SIG-M5 treated with dmso at 0.1 percent for 504 hours (cell line): Measurements from ENCODE around the gene GJA3.

Experiments used
- DNase-seq: peaks from one replicate; lab custom pipeline; 2025; ENCODE audit not compliant: unreplicated experiment; lab: John Stamatoyannopoulos, UW

Gene GJA3

DNA sequence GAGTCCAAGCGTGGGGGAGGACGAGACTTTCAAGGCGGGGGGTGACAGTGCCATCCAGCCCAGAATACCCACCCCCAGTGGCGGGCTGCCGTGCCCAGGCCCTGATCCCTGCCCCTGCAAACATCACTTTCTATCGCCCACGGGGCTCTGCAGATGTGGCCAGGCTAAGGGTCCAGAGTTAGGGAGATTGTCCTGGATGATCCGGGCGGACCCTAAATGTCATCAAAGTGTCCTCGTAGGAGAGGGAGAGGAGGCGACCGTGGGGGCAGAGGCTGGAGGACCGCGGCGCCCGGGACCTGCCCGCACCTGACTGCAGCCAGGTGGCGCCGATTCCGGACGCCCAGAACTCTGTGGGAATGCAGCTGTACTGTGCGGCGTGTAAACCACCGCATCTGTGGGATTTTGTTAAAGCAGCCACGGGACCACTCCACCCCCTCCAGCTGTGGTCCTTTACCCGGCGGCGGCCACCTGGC lies 32.4 kb downstream of the GJA3 start:
- no peak for DNase-seq

DNA sequence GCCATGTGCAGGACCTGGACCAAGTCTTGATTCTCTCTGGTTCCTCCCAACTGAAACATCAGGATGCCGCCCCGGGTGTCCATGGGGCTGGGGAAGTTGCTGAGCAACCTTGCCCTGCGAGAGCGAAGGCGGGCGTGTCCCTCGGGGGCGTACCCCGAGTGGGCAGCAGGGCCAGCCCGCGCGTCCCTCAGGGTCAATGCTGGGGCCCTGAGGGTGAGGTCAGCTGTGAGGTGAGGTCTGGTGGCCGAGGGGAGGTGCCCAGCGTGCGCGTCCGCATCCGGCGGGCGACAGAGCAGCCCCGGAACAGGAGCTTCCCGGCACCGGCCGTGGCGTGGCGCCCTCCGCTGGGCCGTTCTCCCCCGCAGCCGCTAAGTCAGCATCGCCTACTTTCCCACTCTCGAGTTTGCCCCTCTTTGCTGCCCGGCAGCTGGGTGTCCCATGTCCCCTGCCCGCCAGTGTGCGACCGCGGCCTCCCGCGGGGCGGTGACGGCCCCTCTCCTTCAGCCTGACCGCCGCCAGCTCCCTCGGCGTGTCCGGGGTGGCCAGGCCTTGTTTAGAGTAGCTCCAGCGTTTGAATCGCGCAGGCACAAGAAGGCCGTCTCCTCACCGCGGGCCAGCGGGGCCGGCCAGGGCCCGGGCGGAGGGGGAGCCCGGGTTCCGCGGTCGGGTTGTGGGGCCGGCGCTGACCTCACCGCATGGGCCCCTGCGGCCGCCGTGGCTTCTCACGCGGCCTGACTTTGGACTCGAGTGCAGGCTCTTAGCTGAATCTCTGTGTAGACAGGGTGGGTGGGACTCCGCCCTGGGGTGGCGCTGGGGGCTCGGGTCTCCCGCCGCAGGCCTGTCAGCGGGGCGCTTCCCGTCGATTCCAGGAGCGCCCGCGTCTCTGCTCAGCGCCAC lies 33.0 kb downstream of the GJA3 start:
- DNase-seq: peak; percentile 73

DNA sequence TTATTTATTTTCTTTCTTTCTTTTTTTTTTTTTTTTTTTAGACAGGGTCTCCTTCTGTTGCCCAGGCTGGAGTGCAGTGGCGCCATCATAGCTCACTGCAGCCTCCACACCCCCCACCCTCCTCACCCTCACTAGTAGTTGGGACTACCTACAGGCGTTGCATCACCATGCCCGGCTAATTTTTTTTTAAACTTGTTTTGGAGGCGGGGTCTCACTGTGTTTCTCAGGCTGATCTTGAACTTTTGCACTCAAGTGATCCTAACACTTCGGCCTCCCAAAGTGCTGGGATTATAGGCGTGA lies 33.6 kb downstream of the GJA3 start:
- DNase-seq: peak; percentile 73

DNA sequence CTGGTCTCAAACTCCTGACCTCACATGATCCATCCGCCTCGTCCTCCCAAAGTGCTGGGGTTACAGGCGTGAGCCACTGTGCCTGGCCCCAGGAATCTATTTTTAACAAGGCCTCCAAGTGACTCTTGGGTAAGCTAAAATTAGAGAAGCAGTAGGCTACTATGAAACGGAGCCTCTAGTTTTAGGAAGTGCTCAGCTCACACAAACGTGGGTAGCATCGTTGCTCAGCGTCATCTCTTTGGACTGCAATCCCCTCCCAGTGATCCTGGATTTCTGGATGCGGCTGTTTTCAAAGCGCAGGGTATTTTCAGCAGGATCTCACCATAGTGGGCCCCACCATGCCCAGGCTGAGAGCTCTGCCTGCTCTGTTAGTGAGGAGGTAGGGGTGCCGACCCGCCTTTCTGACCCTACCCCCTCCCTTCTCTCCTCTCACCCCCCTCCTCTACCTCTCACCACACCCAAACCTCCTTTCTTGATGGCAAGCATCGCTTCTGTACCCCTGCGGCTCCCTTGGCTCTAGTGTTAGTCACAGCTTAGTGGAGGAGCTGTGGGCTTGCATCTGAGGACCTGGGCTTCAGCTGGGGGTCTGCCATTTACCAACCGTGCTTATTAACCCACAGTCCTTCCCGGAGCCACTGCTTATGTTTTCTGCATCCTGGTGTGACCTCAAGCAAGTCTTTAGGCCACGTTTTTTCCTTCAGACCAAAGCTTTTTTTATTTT lies 34.2 kb downstream of the GJA3 start:
- peak; percentile 94 for DNase-seq

DNA sequence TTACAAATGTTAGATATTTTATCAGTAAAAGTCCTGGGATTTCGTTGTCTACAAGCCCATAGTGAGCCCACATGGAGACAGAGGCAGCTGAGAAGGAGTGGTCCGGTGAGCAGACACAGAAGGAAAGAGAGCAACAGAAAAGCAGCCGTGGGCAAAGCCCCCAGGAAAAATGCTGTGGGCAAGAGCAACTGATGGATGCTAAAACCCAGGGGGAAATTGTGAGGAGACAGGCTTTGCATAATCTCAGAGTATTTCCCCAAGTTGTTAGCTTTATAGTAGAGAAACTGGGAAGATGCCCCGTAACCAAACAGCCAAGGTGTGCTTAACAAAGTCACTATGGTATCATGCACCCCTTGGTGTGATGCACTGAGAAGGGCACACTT lies 35.1 kb downstream of the GJA3 start:
- DNase-seq: no peak

DNA sequence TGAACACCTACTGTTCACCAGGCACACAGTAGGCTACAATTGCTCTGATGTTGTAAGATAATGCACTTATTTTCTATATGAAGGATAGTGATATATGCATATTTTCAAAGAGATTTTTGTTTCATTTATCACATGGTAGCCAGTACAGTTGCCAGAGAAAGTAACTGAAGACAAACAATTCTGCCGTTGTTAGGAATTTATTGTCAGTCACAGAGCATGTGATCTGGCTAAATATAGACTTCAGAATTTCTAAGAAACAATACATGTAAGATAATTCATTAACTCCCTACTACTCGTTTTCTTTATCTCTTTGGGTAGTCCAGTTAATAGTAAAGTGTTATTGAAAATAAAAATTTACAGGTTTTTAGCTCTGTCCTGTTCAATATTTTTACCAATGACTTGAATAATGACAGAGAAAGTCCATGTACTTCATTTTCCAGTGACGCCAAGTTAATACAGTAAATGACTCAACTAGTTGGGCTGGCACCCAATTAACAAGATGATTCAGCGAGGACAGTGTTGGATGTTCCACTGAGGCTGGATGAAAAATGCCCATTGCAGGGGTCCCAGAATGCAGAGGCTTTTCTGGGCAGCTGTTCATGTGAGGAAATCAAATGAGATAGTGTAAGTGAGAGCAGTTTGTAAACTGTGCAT lies 35.6 kb downstream of the GJA3 start:
- no peak for DNase-seq

DNA sequence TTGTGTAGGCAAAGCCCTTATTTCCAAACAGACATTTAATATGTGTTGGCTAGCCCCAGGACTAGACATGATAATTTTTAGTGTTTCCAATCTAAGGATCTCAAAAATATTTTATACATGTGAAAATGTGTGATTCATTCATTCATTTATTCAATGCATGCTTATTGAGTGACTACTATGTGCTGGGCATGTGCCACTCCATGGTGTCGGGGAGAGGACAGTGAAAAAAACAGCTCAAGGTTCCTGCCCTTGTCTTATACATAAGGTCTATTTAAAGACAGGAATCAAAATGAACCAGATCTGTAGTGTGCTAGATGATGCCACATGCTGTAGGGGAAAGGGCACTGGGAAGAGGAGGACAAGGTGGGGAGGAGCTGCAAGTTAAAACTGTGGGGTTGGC lies 36.5 kb downstream of the GJA3 start:
- no peak for DNase-seq

DNA sequence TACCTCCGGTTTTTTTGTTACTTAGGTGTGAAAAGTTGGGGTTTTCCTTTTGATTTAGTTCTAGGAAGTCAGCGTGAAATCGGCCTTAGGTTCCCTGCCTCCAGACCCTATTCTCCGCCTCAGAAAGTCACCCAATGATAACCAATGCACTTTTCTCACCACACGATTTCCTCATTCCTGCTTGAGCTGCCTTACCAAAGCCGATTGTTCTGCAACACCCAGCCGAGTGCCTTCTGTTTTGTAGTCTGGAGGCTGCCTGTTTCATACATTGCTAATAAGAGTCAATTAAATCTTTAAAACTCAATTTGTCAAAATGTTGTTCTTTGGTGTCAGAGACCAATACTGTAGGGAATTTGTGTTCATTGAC lies 39.7 kb downstream of the GJA3 start:
- peak; percentile 92 for DNase-seq

DNA sequence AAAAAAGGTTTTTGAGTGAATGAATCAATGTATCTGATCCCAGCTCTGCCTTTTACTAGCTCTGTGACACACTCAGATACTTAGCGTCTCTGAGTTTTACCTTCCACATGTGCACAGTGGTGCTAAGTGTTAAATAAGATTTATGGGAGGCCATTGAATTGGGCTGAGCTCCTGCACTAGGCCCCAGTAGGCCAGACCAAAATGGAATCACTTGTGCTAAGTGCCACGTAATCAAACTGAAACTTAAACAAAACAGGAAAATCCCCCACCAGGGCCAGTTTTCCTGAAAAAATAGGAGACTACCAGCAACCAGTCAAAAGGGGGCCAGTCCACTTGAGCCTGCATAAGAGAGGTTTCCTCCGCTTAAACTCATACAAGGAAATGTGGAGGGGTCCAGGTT lies 40.9 kb downstream of the GJA3 start:
- DNase-seq: no peak

DNA sequence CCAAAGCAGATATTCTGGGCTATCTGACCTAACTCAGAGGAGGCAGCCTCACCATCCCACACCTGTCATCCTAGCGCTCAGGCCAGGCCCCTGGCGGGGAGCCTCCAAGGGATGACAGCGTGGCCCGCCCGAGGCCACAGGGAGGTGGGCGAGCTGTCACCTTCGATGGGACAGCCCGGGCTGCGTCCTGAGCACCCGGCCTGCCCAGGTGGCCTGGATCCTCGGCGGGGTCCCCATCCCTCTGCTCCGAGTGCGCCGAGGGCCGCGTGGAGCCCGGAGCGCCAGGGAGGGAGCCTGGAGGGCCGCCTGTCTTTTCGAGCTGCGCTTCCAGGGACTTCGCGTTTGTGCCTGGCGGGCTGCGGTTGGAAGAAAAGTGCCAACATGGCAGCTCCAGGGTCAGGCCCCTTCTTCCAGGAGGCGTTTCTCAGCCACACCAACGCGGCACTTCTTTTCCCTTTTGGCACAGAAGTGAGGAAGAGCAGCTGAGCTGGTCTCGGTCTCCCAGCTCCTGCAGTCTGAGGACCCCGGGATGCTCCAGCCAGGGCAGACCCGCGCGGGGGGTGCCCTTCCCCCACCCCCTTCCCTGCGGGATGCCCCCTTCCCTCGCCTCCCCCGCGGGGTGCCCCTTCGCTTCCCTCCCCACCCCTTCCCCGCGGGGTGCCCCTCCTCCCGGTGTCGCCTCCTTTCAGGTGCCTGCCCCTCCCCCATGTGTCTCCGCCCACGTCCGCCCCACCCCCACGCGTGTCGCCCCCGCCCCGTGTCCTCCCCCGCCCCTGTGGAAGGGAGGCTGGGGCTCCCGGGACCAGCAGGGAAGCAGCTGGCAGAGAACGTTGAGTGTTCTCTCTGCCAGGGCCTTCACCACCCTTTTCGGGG lies 42.3 kb downstream of the GJA3 start:
- DNase-seq: peak; percentile 68

DNA sequence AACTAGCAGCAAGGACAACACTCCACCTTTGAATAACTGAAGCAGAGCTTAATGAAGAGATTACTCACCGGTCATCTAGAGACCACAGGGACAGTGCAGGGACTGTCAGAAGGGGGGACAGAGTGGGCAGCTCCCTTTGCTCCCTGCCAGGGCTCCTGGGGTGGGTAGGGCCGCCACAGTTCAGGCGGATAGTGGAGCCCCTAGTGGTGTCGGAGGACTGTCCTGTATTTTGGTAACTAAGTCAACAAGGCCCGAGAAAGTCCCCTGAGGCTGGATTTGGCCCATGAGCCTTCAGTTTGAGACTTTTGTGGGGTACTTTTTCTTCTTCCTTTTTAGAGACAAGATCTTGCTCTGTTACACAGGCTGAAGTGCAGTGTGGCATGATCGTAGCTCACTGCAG lies 44.6 kb downstream of the GJA3 start:
- no peak for DNase-seq

DNA sequence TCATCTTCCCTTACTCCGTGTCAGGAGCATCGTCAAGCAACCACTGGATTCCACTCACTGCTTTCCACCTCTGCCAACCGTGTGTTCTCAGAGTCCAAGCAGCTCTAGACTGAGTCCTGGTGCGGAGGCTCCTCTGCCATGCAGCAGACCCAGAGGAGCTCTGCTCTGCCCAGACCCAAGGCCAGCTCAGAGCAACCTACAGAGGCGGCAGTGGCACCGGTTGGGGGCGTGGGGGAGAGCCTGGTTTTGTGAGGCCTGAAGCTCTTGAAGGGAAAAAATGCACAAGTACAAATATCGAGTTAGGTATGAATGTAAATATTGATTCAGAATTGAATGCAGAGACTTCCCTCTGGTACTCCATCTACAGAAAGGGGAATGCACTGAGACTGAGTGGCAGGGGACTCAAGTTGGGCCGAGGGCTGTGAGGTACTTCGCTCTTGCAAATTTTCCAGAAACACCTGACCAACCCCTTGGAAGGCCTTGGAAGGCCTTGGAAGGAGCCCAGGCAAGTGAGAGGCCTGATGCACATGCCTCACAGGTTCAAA lies 46.7 kb downstream of the GJA3 start:
- no peak for DNase-seq

DNA sequence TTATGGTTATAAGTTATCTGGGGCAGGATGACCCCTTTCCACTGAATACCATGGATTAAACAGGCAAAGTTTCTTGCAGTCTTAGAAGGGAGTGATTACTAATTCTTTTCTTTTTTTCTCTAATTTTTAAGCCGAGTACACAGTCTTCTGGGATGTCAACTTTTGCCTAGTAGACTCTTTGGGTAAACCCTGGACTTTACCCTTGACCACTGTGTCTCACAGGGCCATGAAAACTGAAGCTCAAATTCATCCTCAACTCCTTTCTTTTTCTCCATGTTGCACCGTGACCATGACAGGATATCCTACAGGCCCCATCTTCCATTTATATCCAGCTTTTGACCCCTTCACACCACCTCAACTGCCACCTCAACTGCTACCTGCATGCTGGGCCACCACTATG lies 51.8 kb downstream of the GJA3 start:
- no peak for DNase-seq

DNA sequence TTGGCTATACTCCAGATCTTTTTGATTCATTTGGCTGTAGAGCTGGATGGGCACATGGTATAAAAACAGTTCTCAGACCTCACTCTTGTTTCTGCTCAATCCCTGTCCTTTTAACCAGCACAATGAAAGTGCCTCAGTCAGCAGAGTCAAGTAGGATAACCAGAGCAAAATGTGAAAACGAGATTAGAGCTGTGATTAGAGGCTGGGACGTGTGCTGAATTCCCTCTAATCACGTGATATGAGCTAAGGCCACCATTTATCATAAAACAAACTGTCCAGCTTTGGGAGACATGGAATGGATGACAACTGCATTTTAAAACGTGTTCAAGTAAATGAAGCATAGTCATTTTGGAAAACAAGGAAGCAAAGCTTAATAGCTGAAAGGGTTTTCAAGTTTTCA lies 54.1 kb downstream of the GJA3 start:
- no peak for DNase-seq

DNA sequence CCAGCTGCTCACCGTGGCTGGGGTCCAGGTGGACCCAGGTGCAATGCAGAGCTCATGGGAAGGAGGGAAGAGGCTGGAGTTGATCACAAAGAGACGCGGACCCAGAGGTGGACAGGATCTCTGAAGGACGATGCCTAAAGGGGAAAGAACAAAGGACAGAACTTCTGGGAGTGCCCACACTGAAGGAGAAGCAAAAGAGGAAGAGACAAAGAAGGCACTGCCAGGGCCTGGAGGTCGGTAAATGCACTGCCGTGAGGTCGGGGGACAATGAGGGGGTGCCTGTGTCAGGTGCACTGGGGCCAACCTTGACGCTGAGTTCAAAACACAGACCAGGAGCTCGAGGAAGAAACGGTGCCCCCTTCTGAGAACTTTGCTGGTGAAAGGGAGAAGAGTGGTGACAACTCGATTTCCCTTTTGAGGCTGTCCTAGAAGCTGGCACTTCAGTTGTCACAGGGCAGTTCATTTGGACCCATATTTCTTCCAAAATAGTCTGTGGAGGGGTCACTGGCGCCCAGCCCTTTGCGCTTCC lies 55.6 kb downstream of the GJA3 start:
- DNase-seq: peak; percentile 11

DNA sequence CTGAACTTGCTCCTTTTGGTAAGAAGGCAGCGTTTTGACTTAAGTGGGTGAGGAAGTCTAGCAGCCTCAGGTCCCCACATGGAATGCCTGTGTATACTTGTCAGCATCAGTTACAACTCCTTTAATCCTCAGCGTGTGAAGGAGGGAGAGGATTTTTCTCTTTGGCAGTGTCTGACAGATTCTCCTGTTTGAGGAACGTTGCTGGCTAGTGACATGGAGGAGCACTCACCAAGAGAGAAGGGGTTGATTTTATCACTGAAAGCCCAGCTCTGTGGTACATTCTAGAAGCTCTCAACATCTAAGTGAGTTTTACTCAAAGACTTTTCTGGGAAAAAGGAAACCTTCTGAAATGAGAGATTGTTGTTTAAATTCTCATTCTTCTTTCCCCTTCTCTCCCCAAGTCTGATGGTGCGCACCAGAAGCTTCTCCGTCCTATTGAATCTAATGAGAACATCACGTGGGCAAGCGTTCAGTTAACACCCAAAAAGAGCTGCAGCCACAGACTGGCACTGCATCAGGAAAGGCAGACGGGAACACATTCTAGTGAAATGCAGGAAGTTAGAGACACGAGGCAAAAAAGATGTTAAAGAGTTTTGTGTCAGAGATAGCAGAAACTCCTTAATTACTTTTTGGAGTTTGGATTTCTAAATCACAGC lies 58.2 kb downstream of the GJA3 start:
- no peak for DNase-seq

DNA sequence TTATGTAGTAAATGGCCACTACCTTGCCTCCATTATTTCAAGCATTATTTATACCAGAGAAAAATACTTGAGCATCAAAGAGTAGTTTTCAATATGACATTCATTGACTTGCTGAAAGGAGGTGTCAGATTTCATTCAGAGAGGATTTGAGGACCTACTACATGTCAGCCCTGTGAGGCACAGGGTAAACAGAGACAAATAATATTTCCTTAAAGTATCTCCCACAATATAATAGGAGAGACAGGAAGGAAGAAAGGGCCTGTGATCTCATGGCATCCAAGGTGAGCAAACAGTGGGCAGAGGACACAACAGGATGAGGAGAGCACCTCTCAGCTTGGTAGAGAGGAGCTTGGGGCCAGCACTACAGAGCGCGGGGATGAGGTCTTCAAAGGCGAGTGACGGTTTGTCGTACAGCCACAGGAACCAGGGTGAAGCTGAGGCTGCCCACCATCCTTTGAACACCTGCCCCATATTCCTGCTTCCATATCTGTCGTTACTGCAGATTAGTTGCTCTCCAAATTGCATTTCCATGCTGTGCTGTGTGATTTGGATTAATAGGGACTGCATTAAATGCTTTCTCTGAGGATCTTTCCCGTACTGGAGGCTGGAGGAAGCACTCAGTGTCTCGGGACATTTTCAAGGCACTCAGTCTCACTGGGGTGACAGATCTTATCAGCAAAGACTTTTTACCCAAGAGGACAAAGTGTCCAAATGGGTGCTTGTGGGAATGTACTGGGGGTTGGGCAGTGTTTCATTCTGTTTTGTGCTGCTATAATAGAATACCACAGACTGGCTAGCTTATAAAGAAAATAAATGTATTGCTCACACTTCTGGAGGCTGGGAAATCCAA lies 59.2 kb downstream of the GJA3 start:
- DNase-seq: no peak

DNA sequence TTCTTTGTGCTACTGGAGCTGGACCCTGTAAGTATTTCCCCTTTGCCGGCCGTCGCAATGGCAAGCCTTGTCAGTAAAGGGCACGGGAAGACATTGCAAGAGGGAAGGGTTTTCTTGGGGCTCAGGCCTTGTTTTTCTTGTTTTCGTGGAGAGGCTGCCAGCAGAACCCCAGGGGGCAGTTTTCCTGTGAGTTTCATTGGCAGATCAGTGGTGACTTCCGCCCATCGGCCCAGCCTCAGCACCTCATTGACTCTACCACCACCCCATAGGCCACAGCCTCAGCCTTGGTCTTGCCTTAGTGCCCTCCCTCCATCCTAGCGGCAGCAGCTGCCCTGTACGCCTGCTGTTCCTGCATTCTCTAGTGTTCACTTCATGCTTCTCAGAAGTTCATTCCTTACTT lies 61.5 kb downstream of the GJA3 start:
- DNase-seq: no peak

DNA sequence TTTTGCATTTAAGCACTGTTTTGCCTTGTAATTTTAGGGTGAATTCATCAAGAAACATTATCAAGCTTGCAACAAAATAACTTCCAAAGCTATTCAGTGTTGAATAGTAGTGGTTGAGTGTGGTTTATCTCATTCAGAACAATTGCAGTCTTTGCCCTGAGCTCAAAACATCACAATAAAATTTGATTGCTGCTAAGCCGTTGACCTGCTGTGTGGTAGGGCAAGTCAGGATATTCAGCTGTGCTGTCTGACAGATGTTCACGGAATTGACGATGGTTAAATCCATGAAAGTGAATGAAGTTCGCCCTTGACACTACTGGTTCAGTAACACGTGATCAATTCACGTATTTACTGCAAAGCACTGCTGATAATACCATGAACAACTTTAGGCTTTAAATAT lies 66.9 kb downstream of the GJA3 start:
- DNase-seq: no peak
